ENCODE data around the gene ALMS1.

DNA sequence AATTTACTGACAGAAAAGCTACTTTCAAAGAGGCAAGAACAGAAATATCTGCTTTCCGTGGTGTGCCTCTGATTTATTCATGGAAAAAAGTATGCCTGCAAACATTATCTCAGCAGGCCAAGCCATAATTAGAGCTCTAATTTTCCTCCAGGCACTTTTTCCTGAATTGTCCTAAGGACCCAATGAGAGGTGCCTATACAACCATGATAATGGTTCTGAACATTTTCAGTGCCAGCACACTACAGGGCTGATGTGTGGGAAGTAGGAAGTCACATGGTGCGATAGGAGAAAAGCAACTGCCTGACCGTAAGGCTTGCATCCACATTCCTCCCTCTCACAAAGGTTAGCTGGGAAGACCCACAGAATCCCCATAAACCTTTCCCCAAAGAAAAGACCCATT is 46.4 kb upstream of the ALMS1 start:
- TF ChIP-seq POLR2AphosphoS5 (IDR thresholded peaks at IDR 0.05; ENCODE audit: insufficient read depth in 1 of 2, low read depth in 1 of 2) = no peak
- TF ChIP-seq, protein P1, sequence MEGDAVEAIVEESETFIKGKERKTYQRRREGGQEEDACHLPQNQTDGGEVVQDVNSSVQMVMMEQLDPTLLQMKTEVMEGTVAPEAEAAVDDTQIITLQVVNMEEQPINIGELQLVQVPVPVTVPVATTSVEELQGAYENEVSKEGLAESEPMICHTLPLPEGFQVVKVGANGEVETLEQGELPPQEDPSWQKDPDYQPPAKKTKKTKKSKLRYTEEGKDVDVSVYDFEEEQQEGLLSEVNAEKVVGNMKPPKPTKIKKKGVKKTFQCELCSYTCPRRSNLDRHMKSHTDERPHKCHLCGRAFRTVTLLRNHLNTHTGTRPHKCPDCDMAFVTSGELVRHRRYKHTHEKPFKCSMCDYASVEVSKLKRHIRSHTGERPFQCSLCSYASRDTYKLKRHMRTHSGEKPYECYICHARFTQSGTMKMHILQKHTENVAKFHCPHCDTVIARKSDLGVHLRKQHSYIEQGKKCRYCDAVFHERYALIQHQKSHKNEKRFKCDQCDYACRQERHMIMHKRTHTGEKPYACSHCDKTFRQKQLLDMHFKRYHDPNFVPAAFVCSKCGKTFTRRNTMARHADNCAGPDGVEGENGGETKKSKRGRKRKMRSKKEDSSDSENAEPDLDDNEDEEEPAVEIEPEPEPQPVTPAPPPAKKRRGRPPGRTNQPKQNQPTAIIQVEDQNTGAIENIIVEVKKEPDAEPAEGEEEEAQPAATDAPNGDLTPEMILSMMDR (IDR thresholded peaks at IDR 0.05) = no peak
- TF ChIP-seq POLR2A (IDR thresholded peaks at IDR 0.05) = no peak
